Measurements from ENCODE around the gene CHST15.

GRCh38 chr10:124041675-124042445 is 51.5 kb downstream of the CHST15 start:
- no peak for TF ChIP-seq CTCF (conservative IDR thresholded peaks at IDR 0.05; ENCODE audit: low read length)
- no peak for TF ChIP-seq EZH2phosphoT487 (IDR thresholded peaks at IDR 0.05; ENCODE audit: borderline replicate concordance)

All from Loucy (cell line).